Loucy (cell line): ENCODE measurements around the gene SPATA31D3.

Experiments used
- EZH2phosphoT487 ChIP-seq: fragments of 200-600 bp; IDR thresholded peaks from 2 replicates; pipeline ENCODE4 v1.6.1; 2018; ENCODE audit warnings: antibody characterized with exemption, mild to moderate bottlenecking, moderate library complexity, borderline replicate concordance
- TF ChIP-seq, protein P1 (sequence below): fragments of 200-600 bp; sonication (generic); conservative IDR thresholded peaks from 2 replicates; pipeline ENCODE4 v1.5.1; 2014; ENCODE audit warnings: mild to moderate bottlenecking, antibody characterized with exemption, low read length

DNA sequence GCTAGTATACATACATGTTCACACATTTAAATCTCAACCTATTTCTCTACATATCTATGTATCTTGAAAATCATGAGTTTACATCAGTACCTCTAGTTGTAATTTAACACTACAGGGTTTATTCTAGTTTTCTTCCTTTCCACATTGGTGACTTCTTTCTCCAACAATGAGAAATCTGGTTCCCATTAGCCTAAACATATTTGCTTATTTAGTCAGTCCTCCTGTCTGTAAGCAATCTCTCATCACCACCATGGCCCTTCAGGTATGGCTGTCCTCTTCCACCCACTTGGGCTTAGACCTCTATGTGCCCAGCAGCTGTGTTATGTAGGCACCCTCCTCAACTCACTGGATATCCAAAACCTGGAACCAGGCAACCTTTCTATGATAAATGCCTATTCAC, 37.3 kb downstream of the SPATA31D3 start:
- TF ChIP-seq, protein P1, sequence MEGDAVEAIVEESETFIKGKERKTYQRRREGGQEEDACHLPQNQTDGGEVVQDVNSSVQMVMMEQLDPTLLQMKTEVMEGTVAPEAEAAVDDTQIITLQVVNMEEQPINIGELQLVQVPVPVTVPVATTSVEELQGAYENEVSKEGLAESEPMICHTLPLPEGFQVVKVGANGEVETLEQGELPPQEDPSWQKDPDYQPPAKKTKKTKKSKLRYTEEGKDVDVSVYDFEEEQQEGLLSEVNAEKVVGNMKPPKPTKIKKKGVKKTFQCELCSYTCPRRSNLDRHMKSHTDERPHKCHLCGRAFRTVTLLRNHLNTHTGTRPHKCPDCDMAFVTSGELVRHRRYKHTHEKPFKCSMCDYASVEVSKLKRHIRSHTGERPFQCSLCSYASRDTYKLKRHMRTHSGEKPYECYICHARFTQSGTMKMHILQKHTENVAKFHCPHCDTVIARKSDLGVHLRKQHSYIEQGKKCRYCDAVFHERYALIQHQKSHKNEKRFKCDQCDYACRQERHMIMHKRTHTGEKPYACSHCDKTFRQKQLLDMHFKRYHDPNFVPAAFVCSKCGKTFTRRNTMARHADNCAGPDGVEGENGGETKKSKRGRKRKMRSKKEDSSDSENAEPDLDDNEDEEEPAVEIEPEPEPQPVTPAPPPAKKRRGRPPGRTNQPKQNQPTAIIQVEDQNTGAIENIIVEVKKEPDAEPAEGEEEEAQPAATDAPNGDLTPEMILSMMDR = no peak
- no peak for TF ChIP-seq EZH2phosphoT487
